NCI-H146 treated with DMSO at 0.1 percent for 48 hours (cell line): Measurements from ENCODE around the gene RAPGEF1.

ENCODE experiments used
- DNase-seq: peaks from one replicate; lab custom pipeline; 2025; ENCODE audit not compliant: unreplicated experiment; lab: John Stamatoyannopoulos, UW

Gene RAPGEF1

GRCh38 chr9:131708226-131709002, 31.5 kb downstream of the RAPGEF1 start:
- DNase-seq = no peak

DNA sequence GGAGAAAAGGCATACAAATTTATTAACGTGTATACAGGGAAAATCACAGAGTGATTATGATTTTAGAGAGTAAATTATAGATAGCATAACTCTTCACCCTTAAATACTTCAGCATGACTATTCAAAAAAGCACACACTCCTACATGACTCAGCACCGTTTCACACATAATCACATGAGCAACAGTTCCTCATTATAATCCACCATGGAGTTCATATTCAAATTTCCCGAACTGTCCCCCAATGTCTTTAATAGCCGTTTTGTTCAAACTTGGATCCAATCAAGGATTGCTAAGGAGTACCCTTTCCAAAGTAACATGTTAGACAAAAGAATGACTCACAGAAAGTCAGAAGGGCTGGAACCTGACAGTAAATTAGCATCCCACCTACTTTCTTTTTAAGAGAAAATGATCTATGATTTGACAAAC, 32.1 kb downstream of the RAPGEF1 start:
- DNase-seq = no peak

GRCh38 chr9:131707050-131707449, 32.8 kb downstream of the RAPGEF1 start:
- DNase-seq = no peak

DNA sequence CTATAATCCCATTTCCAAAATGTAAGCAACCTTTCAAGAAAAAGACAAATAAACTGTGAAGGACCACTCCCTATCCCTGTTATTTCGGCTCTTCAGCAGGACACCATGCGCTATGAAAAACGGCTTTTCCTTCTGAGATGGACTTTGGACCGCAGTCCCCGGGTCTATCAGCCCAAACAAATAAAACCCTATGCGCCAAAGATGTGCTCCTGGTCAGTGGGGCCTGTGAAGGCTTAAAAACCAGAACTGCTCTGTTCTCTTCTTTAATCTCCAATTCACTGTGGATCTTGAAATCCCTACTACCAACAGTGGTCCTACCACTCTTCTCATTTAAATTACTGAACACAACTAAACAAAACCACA, 33.3 kb downstream of the RAPGEF1 start:
- no peak for DNase-seq

- DNase-seq = no peak
Observed at GRCh38 chr9:131704988-131705387, 34.9 kb downstream of the RAPGEF1 start.

DNA sequence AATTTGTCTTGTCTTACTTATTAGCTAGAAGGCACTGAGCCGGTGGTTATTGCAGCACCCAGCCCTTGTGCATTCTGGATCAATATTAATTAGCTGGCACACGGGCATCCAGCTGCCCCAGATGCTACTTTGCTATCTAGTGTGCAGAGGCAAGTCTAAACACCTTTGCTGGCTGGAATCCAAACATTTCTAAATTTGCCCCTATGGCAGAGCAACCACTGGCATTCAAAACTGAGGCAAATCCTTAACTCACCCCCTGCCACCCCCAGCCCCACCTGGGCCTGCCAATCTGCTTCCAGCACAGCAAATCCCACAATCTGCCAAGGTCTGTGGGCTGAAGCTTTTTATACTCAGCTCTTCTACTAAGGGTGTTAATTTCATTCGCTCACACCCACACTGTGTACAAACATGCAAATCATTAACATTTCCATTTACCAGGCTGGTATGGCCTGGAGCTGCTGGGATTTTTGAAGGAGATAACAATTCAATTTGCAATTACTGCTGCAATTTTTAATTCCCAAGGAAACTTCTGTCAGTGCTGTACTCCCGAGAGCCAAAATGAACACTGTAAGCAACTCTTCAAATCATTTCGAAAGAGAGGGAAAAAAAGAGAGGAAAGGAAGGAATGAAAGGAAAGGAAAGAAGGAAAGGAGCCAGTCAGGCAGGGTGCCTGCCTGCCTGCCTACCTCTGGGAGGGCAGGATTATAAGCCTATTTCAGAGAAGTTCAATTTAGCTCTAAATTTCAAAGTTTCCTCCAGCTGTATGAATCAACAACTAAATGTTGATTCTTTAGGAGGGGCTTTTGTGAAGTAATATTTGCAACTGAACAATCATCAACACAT, 35.5 kb downstream of the RAPGEF1 start:
- no peak for DNase-seq

DNA sequence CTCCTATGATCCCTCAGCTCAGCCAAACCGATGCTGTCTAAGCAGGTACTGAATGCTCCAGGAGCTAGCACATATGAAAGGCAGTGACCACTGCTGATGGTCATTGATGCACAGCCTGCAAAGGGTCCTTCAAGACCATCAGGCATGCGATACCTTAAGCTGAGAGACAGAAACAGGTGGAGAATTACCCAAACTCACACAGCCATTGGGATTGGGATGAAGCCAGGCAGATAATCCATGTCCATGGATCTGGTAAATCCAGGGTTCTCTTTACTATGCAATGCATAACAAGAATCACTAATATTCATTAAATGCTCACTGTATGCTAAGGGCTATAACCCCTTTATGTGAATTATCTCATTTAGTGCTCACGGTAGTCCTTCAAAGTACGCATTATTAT, 36.2 kb downstream of the RAPGEF1 start:
- no peak for DNase-seq

GRCh38 chr9:131702911-131703310, 37.0 kb downstream of the RAPGEF1 start:
- DNase-seq = no peak

- no peak for DNase-seq
Observed at GRCh38 chr9:131701789-131702337, 38.0 kb downstream of the RAPGEF1 start.

DNA sequence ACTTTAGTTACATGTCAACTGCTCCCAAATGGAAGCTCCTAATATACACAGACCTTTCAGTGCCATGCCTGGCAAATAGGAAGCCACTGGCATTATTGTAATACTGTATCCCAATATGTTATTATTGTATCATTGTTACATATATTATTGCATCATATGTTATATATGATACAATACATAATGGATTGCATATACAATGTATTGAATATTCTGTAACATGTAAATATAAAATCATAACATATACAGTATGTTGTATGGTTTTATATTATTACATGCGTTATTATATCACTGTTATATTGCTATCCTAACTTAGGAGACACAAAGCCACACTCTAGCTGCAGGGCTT, 38.5 kb downstream of the RAPGEF1 start:
- DNase-seq = no peak

DNA sequence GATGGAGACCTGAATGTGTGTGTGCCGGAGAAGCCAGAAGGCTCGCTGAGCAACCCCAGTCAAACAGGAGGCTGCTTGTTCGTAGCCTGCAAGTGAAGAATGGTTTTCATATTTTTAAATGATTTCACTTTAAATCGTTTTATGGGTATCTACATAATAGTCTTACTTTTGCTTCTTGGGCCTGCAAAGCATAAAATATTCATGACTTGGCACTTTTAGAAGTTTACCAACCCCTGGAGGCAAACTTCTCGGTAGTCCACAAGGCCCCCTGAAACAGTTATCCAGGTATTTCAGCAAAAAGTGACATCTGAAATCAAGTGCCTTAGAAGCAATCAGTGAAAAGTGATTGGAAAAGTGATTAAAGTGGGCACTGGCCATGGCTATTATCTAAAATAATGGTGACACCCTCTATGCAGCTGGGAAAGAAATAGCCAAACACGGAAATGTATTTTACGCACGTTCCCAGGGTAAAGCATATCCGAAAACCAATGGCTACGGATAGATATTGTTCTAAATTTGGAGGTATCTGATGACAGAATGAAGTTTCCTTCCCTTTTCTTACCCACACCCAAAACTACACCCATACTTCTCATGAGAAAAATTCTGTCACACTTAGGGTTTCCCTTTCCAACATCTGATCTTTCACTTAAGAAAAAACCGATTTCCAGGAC, 39.0 kb downstream of the RAPGEF1 start:
- DNase-seq = no peak

DNA sequence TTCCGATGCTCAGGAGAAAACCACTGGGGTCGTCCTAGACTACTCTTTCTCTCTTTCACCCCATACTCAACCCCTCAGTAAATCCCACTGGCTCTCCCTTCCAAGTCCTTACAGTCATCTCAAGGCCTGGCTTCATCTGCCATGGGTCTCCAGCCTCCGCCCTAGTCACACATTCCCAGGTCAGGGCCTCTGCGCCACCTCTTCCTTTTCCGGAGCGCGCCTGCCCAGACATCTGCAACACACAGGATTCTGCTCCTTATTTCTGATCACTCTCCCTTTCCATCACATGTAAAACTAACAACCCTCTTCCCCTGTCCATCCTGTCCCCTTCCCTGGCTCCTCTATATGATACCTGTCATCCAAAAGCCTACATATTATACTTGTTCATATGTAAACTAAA, 39.8 kb downstream of the RAPGEF1 start:
- DNase-seq = no peak

DNA sequence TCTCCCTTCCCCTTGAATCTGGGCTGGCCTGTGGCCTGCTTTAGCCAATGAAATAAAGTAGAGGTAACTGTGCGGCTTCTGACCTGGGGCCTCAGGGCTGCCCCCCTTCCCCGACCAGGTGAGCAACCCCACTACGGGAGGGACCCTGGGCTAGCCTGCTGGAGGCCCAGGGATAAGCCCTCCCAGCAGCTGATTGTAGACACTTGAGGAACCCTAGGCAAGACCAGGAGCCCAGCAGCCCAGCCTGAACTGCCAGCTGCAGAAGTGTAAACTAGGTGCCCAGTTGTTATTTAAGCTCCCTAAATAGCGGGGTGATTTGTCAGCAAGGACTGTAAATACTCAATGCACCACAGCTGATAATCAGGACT, 41.3 kb downstream of the RAPGEF1 start:
- DNase-seq = no peak

DNA sequence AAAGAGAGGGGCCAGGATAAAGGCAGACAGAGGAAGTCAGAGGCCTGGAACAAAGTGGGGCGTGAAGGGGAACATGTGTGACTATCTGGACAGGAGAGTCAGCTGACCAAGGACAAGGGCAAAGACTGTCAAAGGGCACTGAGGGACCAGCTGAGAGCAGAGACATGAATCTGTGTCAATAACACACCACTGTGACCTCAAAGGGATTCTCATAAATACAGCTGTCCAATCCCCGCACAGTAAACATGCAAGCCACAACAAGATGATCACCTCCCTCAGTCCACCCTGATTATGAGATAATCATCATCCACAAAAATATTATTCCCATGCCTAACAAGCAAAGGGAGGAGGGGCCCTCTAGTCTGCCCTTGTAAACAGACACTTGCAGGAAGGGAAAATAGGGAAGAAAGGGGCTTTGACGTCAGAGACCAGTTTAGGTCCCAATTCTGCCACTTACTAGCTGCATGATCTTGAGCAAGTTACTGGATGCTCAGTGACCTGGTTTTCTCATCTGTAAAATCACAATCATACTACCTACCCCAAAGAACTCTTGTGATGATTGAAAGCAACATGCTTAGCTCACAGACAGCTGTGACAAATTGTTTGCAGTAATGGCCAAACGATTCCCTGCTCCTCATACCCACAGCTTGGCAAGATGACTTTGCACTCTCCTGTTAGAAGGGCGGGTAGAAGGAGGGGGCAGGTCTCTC, 41.8 kb downstream of the RAPGEF1 start:
- no peak for DNase-seq

DNA sequence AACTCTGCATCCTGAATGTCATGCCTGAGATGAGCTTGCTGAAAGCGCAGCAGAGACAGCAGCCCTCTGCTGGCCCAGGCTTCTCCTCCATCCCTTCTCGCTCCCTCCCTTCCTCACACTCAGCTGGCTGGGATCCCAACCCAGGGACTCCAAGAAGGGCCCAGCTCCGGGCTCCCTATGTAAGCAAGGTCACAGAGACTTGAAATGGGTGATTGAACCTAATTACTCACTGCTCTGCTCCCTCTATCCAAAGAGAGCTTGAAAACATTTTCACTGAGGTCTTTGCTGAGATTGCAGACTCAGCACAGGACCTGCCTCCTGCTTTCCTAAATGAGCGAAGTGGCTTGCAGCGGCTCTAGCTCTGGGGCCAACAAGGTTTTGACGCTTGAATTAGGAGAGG, 42.8 kb downstream of the RAPGEF1 start:
- no peak for DNase-seq

- DNase-seq = no peak
Observed at GRCh38 chr9:131695836-131696460, 43.9 kb downstream of the RAPGEF1 start.

DNA sequence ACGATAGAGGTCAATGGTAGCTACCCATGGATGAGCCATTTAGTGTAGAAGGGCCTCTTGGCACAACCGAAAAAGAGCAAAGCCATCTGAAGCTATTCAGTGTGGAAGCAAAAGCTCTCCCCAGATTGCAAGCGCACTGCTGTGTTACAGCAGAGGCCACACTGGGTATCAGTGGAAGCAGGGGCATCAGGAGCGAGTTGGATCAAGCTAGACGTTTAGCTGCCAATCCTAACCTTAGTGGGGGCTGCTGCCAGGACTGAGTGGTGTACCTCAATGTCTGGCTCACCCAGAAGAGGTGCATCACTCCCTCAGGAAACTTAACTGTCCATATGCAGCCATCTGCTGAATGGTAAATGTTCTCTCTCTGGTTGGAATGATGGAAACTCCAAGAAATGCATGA, 44.5 kb downstream of the RAPGEF1 start:
- no peak for DNase-seq

GRCh38 chr9:131693651-131694597, 46.0 kb downstream of the RAPGEF1 start:
- DNase-seq = no peak
